Common myeloid progenitor, CD34-positive (primary cell): Measurements from ENCODE around the gene OLR1.

Experiments used
- CTCF ChIA-PET: fragments of 350-600 bp; sonication (Branson Sonifier 250); formaldehyde crosslinking; loops from one replicate; lab custom pipeline; 2021; ENCODE audit warnings: antibody characterized with exemption; lab: Charles Lee
- POLR2A ChIA-PET: fragments of 350-600 bp; sonication (Branson Sonifier 250); formaldehyde crosslinking; loops from one replicate; lab custom pipeline; 2021; ENCODE audit warnings: antibody characterized with exemption; lab: Charles Lee
- DNase-seq, 3 donors: peaks; one replicate each; pipeline versions ENCODE4 v3.0.0 to v3.0.0-alpha.2; 2013
- H3K27ac ChIP-seq, 2 experiments: 1 replicate in 1 of 2; 2 replicates in 1 of 2; pipeline ENCODE4 v1.7.0; 2013; ENCODE audit warnings: inconsistent platforms in 2 of 2, low read length in 2 of 2, mild to moderate bottlenecking in 2 of 2, low read depth in 1 of 2, moderate library complexity in 1 of 2; ENCODE audit not compliant: severe bottlenecking in 2 of 2, insufficient read depth in 1 of 2, poor library complexity in 1 of 2
- H3K27me3 ChIP-seq, 5 experiments: replicated peaks in 2 of 5; 1 replicate in 3 of 5; 2 replicates in 2 of 5; pipeline versions ENCODE4 v1.6.1 to v1.7.0; 2013; ENCODE audit warnings: low read length in 4 of 5, mild to moderate bottlenecking in 2 of 5, moderate library complexity in 2 of 5, inconsistent platforms in 1 of 5; ENCODE audit not compliant: insufficient read depth in 5 of 5, control insufficient read depth in 4 of 5
- H3K36me3 ChIP-seq, 4 experiments: 1 replicate in 2 of 4; 2 replicates in 2 of 4; pipeline versions ENCODE4 v1.6.1 to v1.7.0; 2013; ENCODE audit warnings: low read length in 3 of 4, control low read depth in 1 of 4, mild to moderate bottlenecking in 1 of 4; ENCODE audit not compliant: control insufficient read depth in 4 of 4, insufficient read depth in 4 of 4
- H3K4me1 ChIP-seq, 4 experiments: 1 replicate in 3 of 4; 2 replicates in 1 of 4; pipeline versions ENCODE4 v1.6.1 to v1.7.1; 2013; ENCODE audit warnings: low read length in 3 of 4, mild to moderate bottlenecking in 3 of 4, control low read depth in 1 of 4, inconsistent platforms in 1 of 4, moderate library complexity in 1 of 4; ENCODE audit not compliant: control insufficient read depth in 4 of 4, insufficient read depth in 4 of 4; ENCODE audit errors: control extremely low read depth in 1 of 4
- H3K4me3 ChIP-seq, 7 experiments: 1 replicate in 4 of 7; 2 replicates in 3 of 7; pipeline versions ENCODE4 v1.5.1 to v1.7.0; 2013; ENCODE audit warnings: mild to moderate bottlenecking in 7 of 7, low read length in 6 of 7, moderate library complexity in 6 of 7, inconsistent platforms in 2 of 7, low read depth in 2 of 7, control low read depth in 1 of 7; ENCODE audit not compliant: insufficient read depth in 4 of 7, control insufficient read depth in 1 of 7; ENCODE audit errors: extremely low read depth in 1 of 7
- H3K9me3 ChIP-seq, 5 experiments: 1 replicate in 4 of 5; 2 replicates in 1 of 5; pipeline versions ENCODE4 v1.6.1 to v1.7.1; 2013; ENCODE audit warnings: low read length in 4 of 5, mild to moderate bottlenecking in 2 of 5, inconsistent platforms in 1 of 5, low read depth in 1 of 5, moderate library complexity in 1 of 5; ENCODE audit not compliant: control insufficient read depth in 4 of 5, insufficient read depth in 2 of 5; ENCODE audit errors: control extremely low read depth in 1 of 5
- WGBS: methylation state at CpG from one replicate; pipeline ENCODE4 v1.1.5; 2013; ENCODE audit not compliant: insufficient coverage; 5-methylcytosine and 5-hydroxymethylcytosine counted together

The OLR1 gene

DNA sequence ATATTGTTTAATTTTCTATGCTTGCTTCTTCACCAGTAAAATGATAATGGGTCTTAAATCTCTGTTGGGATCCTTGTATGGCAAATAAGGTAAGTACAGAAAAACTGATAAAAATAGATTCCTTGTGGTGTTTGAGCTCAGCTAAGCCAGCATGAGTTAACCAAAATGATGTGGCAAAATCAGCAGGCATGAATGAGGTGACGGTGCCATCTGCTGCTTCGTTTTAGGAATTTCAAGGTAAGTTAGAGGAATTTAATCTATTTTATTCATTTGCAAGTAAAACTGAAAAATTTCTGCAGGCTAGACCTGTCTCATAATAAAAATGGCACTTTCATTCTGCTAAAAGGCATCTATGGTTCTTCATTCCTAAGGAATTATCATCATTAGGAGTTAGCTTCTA, 31.9 kb downstream of the OLR1 start:
- H3K4me3 ChIP-seq: no peak overlapping the region
- no peaks in the 10 kb centered on the region for H3K9me3 ChIP-seq
- WGBS: 0% methylated on average over 2 of the region's 2 CpGs
- H3K36me3 ChIP-seq: no peaks in the 10 kb centered on the region
- DNase-seq: peak; percentile 84 to 94 (median 90)
- no peaks in the 10 kb centered on the region for H3K27me3 ChIP-seq
- H3K27ac ChIP-seq: no peak overlapping the region
- ChIA-PET CTCF (interaction anchor here (0.6 to 10.1 kb wide), 43 partner anchors 9 to 506 kb away, joined by 3 to 145 read pairs (median 5); partner anchors contain the start of genes CLEC12B, CLEC1B, CLEC7A and CLEC9A), POLR2A (no interaction called here)
- peaks cover 0 to 9% (median 1%) of the 10 kb centered on the region in 4 experiments for H3K4me1 ChIP-seq

DNA sequence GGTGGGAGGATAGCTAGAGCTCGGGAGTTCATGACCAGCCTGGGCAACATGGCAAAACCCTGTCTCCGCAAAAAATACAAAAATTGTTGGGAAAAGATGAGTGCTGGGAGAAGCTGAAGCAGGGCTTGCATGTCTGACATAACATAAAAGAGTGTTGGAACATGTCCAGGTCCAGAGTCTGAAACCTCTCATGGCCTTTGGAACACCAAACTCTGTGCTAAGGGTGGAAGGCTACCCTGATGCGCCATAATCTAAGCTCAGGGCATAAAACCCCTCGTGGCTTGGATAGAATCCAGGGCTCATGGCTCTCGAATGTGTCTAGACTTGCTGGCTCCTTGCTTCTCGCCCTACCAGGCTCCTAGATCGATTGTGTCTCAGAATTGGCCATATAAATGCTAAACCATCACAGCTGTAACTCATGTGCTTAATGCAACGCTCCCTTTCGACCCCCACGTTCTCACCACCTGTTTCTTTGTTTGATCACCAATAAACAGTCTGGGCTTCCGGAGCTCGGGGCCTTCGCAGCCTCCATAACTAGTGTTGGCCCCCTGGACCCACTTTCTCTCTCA, 35.2 kb downstream of the OLR1 start:
- 87% methylated on average over 10 of the region's 13 CpGs for WGBS
- H3K27ac ChIP-seq: no peak overlapping the region
- ChIA-PET CTCF (interaction anchor here (0.7 to 10.1 kb wide), 11 partner anchors 11 to 388 kb away, joined by 3 to 145 read pairs (median 4); partner anchors contain the start of gene CLEC12B), POLR2A (no interaction called here)
- H3K27me3 ChIP-seq: no peaks in the 10 kb centered on the region
- no peaks in the 10 kb centered on the region for H3K9me3 ChIP-seq
- H3K36me3 ChIP-seq: no peaks in the 10 kb centered on the region
- DNase-seq: no peak
- peaks cover 0 to 14% (median 5%) of the 10 kb centered on the region in 4 experiments for H3K4me1 ChIP-seq
- no peak overlapping the region for H3K4me3 ChIP-seq

DNA sequence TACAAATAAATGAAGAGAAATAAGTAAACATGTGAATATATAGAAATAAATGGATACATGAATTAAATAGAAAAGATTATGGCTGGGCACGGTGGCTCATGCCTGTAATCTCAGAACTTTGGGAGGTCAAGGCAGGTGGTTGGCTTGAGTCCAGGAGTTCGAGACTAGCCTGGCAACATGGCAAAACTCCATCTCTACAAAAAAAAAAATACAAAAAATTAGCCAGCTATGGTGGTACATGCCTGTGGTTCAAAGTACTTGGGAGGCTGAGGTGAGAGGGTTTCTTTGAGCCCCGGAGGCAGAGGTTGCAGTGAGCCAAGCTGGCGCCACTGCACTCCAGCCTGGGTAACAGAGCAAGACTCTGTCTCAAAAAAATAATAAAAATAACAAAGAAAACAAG, 36.8 kb downstream of the OLR1 start:
- ChIA-PET CTCF (interaction anchor here (1.1 to 10.1 kb wide), 3 partner anchors 9 to 125 kb away, joined by 3 to 145 read pairs (median 11); partner anchors contain the start of gene CLEC12B), POLR2A (interaction anchor here (0.6 kb wide), 1 partner anchor 10 kb away, joined by 3 read pairs; no protein-coding TSS in a partner anchor)
- no peak overlapping the region for H3K4me3 ChIP-seq
- H3K36me3 ChIP-seq: no peaks in the 10 kb centered on the region
- H3K27ac ChIP-seq: no peak overlapping the region
- H3K27me3 ChIP-seq: no peaks in the 10 kb centered on the region
- peaks cover 10 to 27% (median 18%) of the 10 kb centered on the region in 4 experiments for H3K4me1 ChIP-seq
- no peaks in the 10 kb centered on the region for H3K9me3 ChIP-seq
- 80% methylated on average over 1 of the region's 4 CpGs for WGBS
- DNase-seq: no peak

DNA sequence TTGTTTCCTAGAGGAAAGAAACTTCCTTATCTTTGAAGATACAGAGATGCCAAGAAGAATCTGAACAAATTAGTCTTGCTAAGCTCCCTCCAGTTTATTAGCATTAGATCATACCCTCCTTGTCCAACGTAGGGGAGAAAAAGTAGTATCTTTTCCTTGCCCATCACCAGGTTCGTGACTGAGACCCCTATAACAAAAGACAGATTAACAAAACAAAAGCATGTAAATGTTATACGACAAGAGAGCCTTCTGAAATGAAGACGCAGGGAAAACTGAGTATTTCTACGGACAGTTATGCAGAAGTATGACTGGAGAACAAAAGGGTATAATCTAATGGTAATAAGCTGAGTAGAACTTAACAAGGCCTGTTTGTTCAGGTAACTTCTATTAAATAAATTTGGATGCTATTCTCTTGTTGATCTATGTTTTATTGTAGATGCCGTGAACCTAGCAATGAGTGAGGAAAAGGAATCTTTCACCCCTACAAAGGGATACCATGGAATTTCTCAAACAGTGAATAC, 39.0 kb downstream of the OLR1 start:
- Histone ChIP-seq H3K4me3 (no peak overlapping the region), H3K4me1 (peaks cover 24 to 43% (median 33%) of the 10 kb centered on the region in 4 experiments), H3K9me3 (no peaks in the 10 kb centered on the region), H3K27me3 (no peaks in the 10 kb centered on the region), H3K36me3 (no peaks in the 10 kb centered on the region), H3K27ac (no peak overlapping the region)
- ChIA-PET CTCF (interaction anchor here (0.7 to 1.9 kb wide), 5 partner anchors 64 to 382 kb away, joined by 3 to 8 read pairs (median 4); no protein-coding TSS in a partner anchor), POLR2A (no interaction called here)
- WGBS: 93% methylated on average over 4 of the region's 6 CpGs
- no peak for DNase-seq

DNA sequence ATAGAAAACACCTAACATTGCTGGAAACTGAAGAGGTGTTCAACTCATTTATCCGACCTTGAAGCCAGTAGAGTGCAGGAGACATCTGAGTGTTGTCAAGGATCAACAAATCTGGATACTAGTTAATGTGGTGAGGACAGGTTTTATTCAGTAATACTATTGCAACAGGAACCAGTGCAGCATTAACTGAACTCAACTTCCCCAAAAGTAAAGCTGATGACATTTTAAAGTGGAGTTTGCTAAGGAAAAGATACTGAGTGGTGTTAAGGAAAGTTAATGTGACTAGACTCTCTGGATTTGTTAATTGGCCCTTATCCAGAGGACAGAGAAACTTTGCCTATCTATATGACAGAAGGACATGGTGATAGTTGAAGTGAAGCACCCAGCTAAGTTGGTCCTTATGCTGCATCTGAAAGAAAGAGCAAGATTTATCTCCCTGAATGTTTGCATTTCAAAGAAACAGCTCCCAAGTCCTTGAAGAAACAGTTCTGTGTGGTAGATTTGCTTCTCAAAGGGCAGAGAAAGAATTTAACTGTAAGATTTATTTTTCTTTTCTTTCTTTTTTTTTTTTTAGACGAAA, 40.7 kb downstream of the OLR1 start:
- H3K36me3 ChIP-seq: no peaks in the 10 kb centered on the region
- CTCF ChIA-PET: interaction anchor here (0.6 to 2.5 kb wide), 8 partner anchors 9 to 480 kb away, joined by 3 to 23 read pairs (median 4); no protein-coding TSS in a partner anchor
- no peak overlapping the region for H3K4me3 ChIP-seq
- WGBS: 100% methylated on average over 1 of the region's 2 CpGs
- peaks cover 24 to 40% (median 35%) of the 10 kb centered on the region in 4 experiments for H3K4me1 ChIP-seq
- POLR2A ChIA-PET: no interaction called here
- H3K27me3 ChIP-seq: no peaks in the 10 kb centered on the region
- DNase-seq: peak in 2 of 3 donors; percentile 50 to 65
- no peak overlapping the region for H3K27ac ChIP-seq
- no peaks in the 10 kb centered on the region for H3K9me3 ChIP-seq

DNA sequence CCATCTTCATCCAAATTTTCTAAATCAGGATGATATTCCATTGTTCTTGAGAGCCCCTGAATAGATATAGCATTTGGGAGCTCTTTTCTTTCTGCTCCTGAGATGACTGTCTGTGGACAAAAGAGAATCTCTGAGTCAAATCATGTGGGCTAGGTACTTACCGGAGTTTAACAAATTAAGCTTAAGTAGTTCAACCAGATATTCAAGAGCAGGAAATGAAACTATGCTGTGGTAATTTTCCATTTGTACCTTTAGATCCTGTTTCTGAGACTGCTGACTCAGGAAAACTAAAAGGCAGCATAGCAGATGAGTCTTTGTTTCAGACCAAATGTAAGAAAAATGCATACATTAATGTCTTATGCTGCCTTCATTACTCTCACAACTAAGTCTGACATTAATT, 41.9 kb downstream of the OLR1 start, which contains the start of gene CLEC7A:
TSS of gene CLEC7A (minus strand) at position 158 of the 400 bp plus-strand sequence. CDS start at position 41, 117 bp downstream.
- no peaks in the 10 kb centered on the region for H3K27me3 ChIP-seq
- H3K36me3 ChIP-seq: no peaks in the 10 kb centered on the region
- POLR2A ChIA-PET: no interaction called here
- CTCF ChIA-PET: interaction anchor here (0.8 to 2.5 kb wide), 10 partner anchors 9 to 98 kb away, joined by 3 to 23 read pairs (median 3); no protein-coding TSS in a partner anchor
- peak within 1 kb of the TSS in 4 of 7 experiments; percentile 2 to 59 (median 48) for H3K4me3 ChIP-seq
- H3K27ac ChIP-seq: peak within 1 kb of the TSS; percentile 5 to 28
- no peaks in the 10 kb centered on the region for H3K9me3 ChIP-seq
- WGBS: 0% methylated on average over 1 of the region's 1 CpG
- H3K4me1 ChIP-seq: peaks cover 24 to 39% (median 35%) of the 10 kb centered on the region in 4 experiments
- peak in 2 of 3 donors; percentile 53 to 61 for DNase-seq
